DMS153 (cell line): ENCODE data around the gene TMEM114.
"Not testable (repeated sequence)": the region's sequence is repeated elsewhere in the genome, so short reads cannot be mapped to it uniquely, and the experiment has no call there.

Experiments used
- DNase-seq: peaks from one replicate; lab custom pipeline; 2025; lab: John Stamatoyannopoulos, UW

TMEM114 gene

GRCh38 chr16:8575399-8575798, 14.9 kb downstream of the TMEM114 start:
- DNase-seq = no peak

- no peak for DNase-seq
Observed at GRCh38 chr16:8572919-8573724, 17.2 kb downstream of the TMEM114 start.

GRCh38 chr16:8572063-8572918, 18.0 kb downstream of the TMEM114 start:
- peak; percentile 27 for DNase-seq

- no peak for DNase-seq
Observed at GRCh38 chr16:8571061-8571596, 19.2 kb downstream of the TMEM114 start.

- not testable (repeated sequence) for DNase-seq
Observed at GRCh38 chr16:8570393-8570792, 19.9 kb downstream of the TMEM114 start.

- DNase-seq = no peak
Observed at GRCh38 chr16:8569650-8570346, 20.5 kb downstream of the TMEM114 start.

- DNase-seq = no peak
Observed at GRCh38 chr16:8568231-8568617, 22.1 kb downstream of the TMEM114 start.

- DNase-seq = peak; percentile 80
Observed at GRCh38 chr16:8567355-8568230, 22.7 kb downstream of the TMEM114 start.

GRCh38 chr16:8565498-8565897, 24.8 kb downstream of the TMEM114 start:
- DNase-seq = peak; percentile 78

- DNase-seq = no peak
Observed at GRCh38 chr16:8564934-8565345, 25.4 kb downstream of the TMEM114 start.

GRCh38 chr16:8563944-8564540, 26.3 kb downstream of the TMEM114 start:
- not testable (repeated sequence) for DNase-seq

- DNase-seq = no peak
Observed at GRCh38 chr16:8561496-8561895, 28.8 kb downstream of the TMEM114 start.

GRCh38 chr16:8555400-8555799, 34.9 kb downstream of the TMEM114 start:
- DNase-seq = no peak

GRCh38 chr16:8554881-8555280, 35.4 kb downstream of the TMEM114 start:
- DNase-seq = no peak

GRCh38 chr16:8554022-8554421, 36.3 kb downstream of the TMEM114 start:
- no peak for DNase-seq

- DNase-seq = no peak
Observed at GRCh38 chr16:8552487-8553221, 37.7 kb downstream of the TMEM114 start.

GRCh38 chr16:8551388-8552332, 38.7 kb downstream of the TMEM114 start:
- DNase-seq = no peak

- no peak for DNase-seq
Observed at GRCh38 chr16:8550728-8551387, 39.5 kb downstream of the TMEM114 start.
